K562 (cell line): ENCODE measurements around the gene MVB12B. TPM values are rescaled to one million over a fixed set of nuclear protein-coding genes. Genes with fewer than 3 reads are reported as not detected.

ENCODE experiments used
- ATAC-seq: fragments of 200-7000 bp; cut with Tn5 transposase; 3 replicates; pipeline ENCODE4 v1.9.1; 2020; ENCODE audit warnings: moderate library complexity
- BruUV-seq: library from RNA; stranded (reverse); fragments of 400-500 nt; replicated peaks from 2 replicates; lab custom pipeline; 2021; lab: Mats Ljungman, UMichigan
- CTCF ChIA-PET: fragments of 300-600 bp; formaldehyde crosslinking; extraction: SDS; loops from one replicate; lab custom pipeline; 2021; ENCODE audit warnings: low intra/inter-chr PET ratio; lab: Yijun Ruan, JAX
- POLR2A ChIA-PET: fragments of 300-600, 350-650 bp; sonication (Branson Sonifier 250); formaldehyde crosslinking; extraction: SDS; loops from one replicate; lab custom pipeline; 2021; ENCODE audit warnings: antibody characterized with exemption, inconsistent platforms; lab: Yijun Ruan, JAX
- DNase-seq, 4 experiments: peaks; one replicate each; pipeline versions ENCODE4 v3.0.0 to v3.0.0-alpha.2; 2011 to 2018; ENCODE audit warnings: low spot score in 3 of 4, mixed read lengths in 3 of 4; ENCODE audit errors: extremely low read depth in 1 of 4
- FAIRE-seq: peaks from 2 replicates; lab custom pipeline; 2011; peaks lifted over from hg19 to GRCh38; lab: Jason Lieb, UNC
- H2AFZ ChIP-seq: 2 replicates; pipeline ENCODE4 v1.6.0; 2011; ENCODE audit warnings: low read depth, low read length, control low read depth, inconsistent platforms
- H3K27ac ChIP-seq: fragments of 200-600 bp; 3 replicates; pipeline ENCODE4 v1.8.0; 2011; ENCODE audit warnings: low read depth, mild to moderate bottlenecking, control low read depth, inconsistent platforms, low read length, moderate library complexity, mixed read lengths; ENCODE audit errors: extremely low read depth
- H3K27me3 ChIP-seq, 2 experiments: fragments of 300-600 bp in 1 of 2; 2 replicates in 1 of 2; 3 replicates in 1 of 2; pipeline versions ENCODE4 v1.6.0 to v1.8.0; 2011; ENCODE audit warnings: inconsistent platforms in 2 of 2, low read length in 2 of 2, mild to moderate bottlenecking in 1 of 2, mixed read lengths in 1 of 2, moderate library complexity in 1 of 2; ENCODE audit not compliant: control insufficient read depth in 2 of 2, insufficient read depth in 2 of 2
- H3K36me3 ChIP-seq: fragments of 300-600 bp; 3 replicates; pipeline ENCODE4 v1.8.0; 2011; ENCODE audit warnings: mild to moderate bottlenecking, low read length, inconsistent platforms; ENCODE audit not compliant: control insufficient read depth, insufficient read depth
- H3K4me1 ChIP-seq, 2 experiments: fragments of 200-600 bp in 1 of 2; replicated peaks in 1 of 2; 2 replicates in 1 of 2; 3 replicates in 1 of 2; pipeline versions ENCODE4 v1.5.1 to v1.8.0; 2011; ENCODE audit warnings: inconsistent platforms in 2 of 2, low read length in 2 of 2, mild to moderate bottlenecking in 1 of 2, mixed read lengths in 1 of 2, moderate library complexity in 1 of 2; ENCODE audit not compliant: control insufficient read depth in 2 of 2, insufficient read depth in 2 of 2
- H3K4me2 ChIP-seq: 2 replicates; pipeline ENCODE4 v1.6.1; 2011; ENCODE audit warnings: low read length, control low read depth, inconsistent platforms, mixed read lengths; ENCODE audit not compliant: insufficient read depth
- H3K4me3 ChIP-seq: fragments of 200-600 bp; sonication (generic), shearing (Covaris generic); 2 replicates; pipeline ENCODE4 v1.5.1; 2016; ENCODE audit warnings: control low read depth, inconsistent platforms
- H3K79me2 ChIP-seq: fragments of 200-600 bp; 3 replicates; pipeline ENCODE4 v1.8.0; 2011; ENCODE audit warnings: low read length, inconsistent platforms; ENCODE audit not compliant: control insufficient read depth, insufficient read depth
- H3K9ac ChIP-seq, 2 experiments: 2 replicates each; pipeline versions ENCODE4 v1.6.0 to v1.6.1; 2011; ENCODE audit warnings: low read depth in 2 of 2, low read length in 2 of 2, control low read depth in 1 of 2, inconsistent platforms in 1 of 2, mild to moderate bottlenecking in 1 of 2, mixed read lengths in 1 of 2; ENCODE audit not compliant: insufficient read depth in 1 of 2
- H3K9me1 ChIP-seq: one replicate; pipeline ENCODE4 v1.6.0; 2011; ENCODE audit warnings: inconsistent platforms, mild to moderate bottlenecking, low read length, moderate library complexity; ENCODE audit not compliant: control insufficient read depth, insufficient read depth
- H3K9me3 ChIP-seq: replicated peaks from 2 replicates; pipeline ENCODE4 v1.5.1; 2011; ENCODE audit warnings: low read depth, low read length, inconsistent platforms; ENCODE audit not compliant: control insufficient read depth, insufficient read depth
- H4K20me1 ChIP-seq: replicated peaks from 2 replicates; pipeline ENCODE4 v1.6.1; 2011; ENCODE audit warnings: low read length, inconsistent platforms, mixed read lengths; ENCODE audit not compliant: control insufficient read depth, insufficient read depth
- AFF4 ChIP-seq: sonication (generic); formaldehyde crosslinking; IDR thresholded peaks from 2 replicates; pipeline ENCODE4 v1.8.0; 2023; ENCODE audit warnings: mild to moderate bottlenecking, missing genetic modification reagents
- HEY1 ChIP-seq: fragments of 250-450 bp; sonication (Bioruptor Pico); IDR thresholded peaks from 2 replicates; pipeline ENCODE4 v1.5.0; 2020; ENCODE audit warnings: mild to moderate bottlenecking, moderate library complexity, borderline replicate concordance
- NFXL1 ChIP-seq: fragments of 450-650 bp; formaldehyde crosslinking; IDR thresholded peaks from 2 replicates; pipeline ENCODE4 v1.4.0; 2021; ENCODE audit warnings: mild to moderate bottlenecking
- THRB ChIP-seq: fragments of 450-650 bp; formaldehyde crosslinking; conservative IDR thresholded peaks from 2 replicates; pipeline ENCODE4 v1.4.0; 2022; ENCODE audit warnings: mild to moderate bottlenecking, missing genetic modification characterization
- ZBTB8A ChIP-seq: fragments of 450-650 bp; IDR thresholded peaks from 2 replicates; pipeline ENCODE4 v1.6.1; 2018; ENCODE audit warnings: mild to moderate bottlenecking, moderate library complexity; ENCODE audit not compliant: partially characterized antibody
- ZNF318 ChIP-seq, 2 experiments: fragments of 450-650 bp; IDR thresholded peaks; 2 replicates each; pipeline ENCODE4 v1.6.1; 2016; ENCODE audit warnings: mild to moderate bottlenecking in 2 of 2, borderline replicate concordance in 1 of 2, low read depth in 1 of 2, moderate library complexity in 1 of 2
- ZNF354B ChIP-seq: fragments of 250-450 bp; sonication (Bioruptor Pico); IDR thresholded peaks from 2 replicates; pipeline ENCODE4 v1.4.0; 2020
- WGBS: fragments of 100-300 bp; shearing (Covaris generic); methylation state at CpG from one replicate; pipeline ENCODE4 v1.1.6; 2016; ENCODE audit warnings: low coverage, mixed read lengths; ENCODE audit not compliant: insufficient coverage; ENCODE audit errors: missing lambda C conversion rate; 5-methylcytosine and 5-hydroxymethylcytosine counted together
- in situ Hi-C: fragments of 300-500 bp; cut with MboI; formaldehyde crosslinking; loops from 4 replicates; pipeline ENCODE4 v1.15.0; 2018; ENCODE audit warnings: inconsistent platforms, mixed read lengths
- intact Hi-C: fragments of 100-400 bp; cut with micrococcal nuclease; formaldehyde crosslinking; loops from 2 replicates; pipeline ENCODE4 v1.14.2; 2022
- polyA plus RNA-seq, 8 experiments: library from polyadenylated mRNA; depleted of rRNA in 4 of 8; stranded (reverse) in 5 of 8; unstranded in 3 of 8; fragments of >200 nt; fragmentation: Nextera tagmentation in 2 of 8; fragmentation: Illumina TruSeq in 1 of 8; extraction: Ambion mirVana in 2 of 8; extraction: Trizol in 1 of 8; gene quantifications; 2 replicates each; pipeline versions ENCODE4 v1.2.1 to v1.2.3, GENCODE V29; 2011 to 2014; ENCODE audit warnings: inconsistent platforms in 1 of 8, missing spikeins in 1 of 8
- total RNA-seq, 7 experiments: library from RNA; depleted of rRNA in 6 of 7; stranded (reverse); fragments of >200 nt in 6 of 7; fragmentation: Illumina TruSeq in 2 of 7; extraction: Trizol in 2 of 7; gene quantifications; 2 replicates each; pipeline versions ENCODE4 v1.2.1 to v1.2.3, GENCODE V29; 2011 to 2021; ENCODE audit warnings: low replicate concordance in 1 of 7

MVB12B gene
- total and polyA plus RNA-seq, 9 of the 15 experiments (the other 6 are each of a cell fraction or from before 2014, with no cell fraction given), result not detected

GRCh38 chr9:126443144-126443543 lies 116.5 kb downstream of the MVB12B start (continued):
- TF ChIP-seq AFF4 (CRISPR knock-in tag), result no peak
- no peak for TF ChIP-seq NFXL1 (CRISPR knock-in tag)

- H3K27ac ChIP-seq, result no peak overlapping the region
- ChIA-PET CTCF (no interaction called here), POLR2A (no interaction called here)
- no peaks in the 10 kb centered on the region for H3K9me3 ChIP-seq
- no peaks in the 10 kb centered on the region for H3K36me3 ChIP-seq
- ATAC-seq (no peak), FAIRE-seq (no peak), DNase-seq (no peak)
- no TSS peak for BruUV-seq
- no peak overlapping the region for H3K9ac ChIP-seq
- 0% methylated on average over 2 of the region's 2 CpGs for WGBS
- peaks cover 2% of the 10 kb centered on the region for H3K9me1 ChIP-seq
- H3K4me3 ChIP-seq, result no peak overlapping the region
- peaks cover 9 to 50% of the 10 kb centered on the region in 2 experiments for H3K27me3 ChIP-seq
- H3K4me2 ChIP-seq, result no peak overlapping the region
- 0 out of 2 replicates have a peak, but pooled peaks cover 3% of the 10 kb centered on the region for H4K20me1 ChIP-seq
- no peaks in the 10 kb centered on the region for H3K4me1 ChIP-seq
- no peak overlapping the region for H2AFZ ChIP-seq
- no peaks in the 10 kb centered on the region for H3K79me2 ChIP-seq
- in situ Hi-C loops, result no loop called here
- intact Hi-C loops, result no loop called here
- TF ChIP-seq ZNF318 (IDR thresholded peaks at IDR 0.05; ENCODE audit: borderline replicate concordance in 1 of 2, low read depth in 1 of 2) (no peak), THRB (no peak), ZBTB8A (no peak), HEY1 (CRISPR knock-in tag) (no peak), ZNF354B (CRISPR knock-in tag) (no peak)
These were observed 121.5 kb downstream of the MVB12B start for GRCh38 chr9:126448136-126448535.
